Suppressor macrophage (primary cell): ENCODE data around the gene VAT1L.
A peak's percentile ranks its signal among the peaks of the same experiment; 100 is the strongest.

Source experiments
- DNase-seq, 4 experiments: peaks; one replicate each; pipeline ENCODE4 v3.0.0-alpha.2; 2020 to 2022
- total RNA-seq, 17 experiments: gene quantifications; one replicate each; lab custom pipeline; 2026; ENCODE audit warnings: mixed read lengths in 6 of 17, inconsistent platforms in 3 of 17; lab: John Stamatoyannopoulos, UW

Gene VAT1L
- 0 to 2.6 (median 0.53) reads per million in 17 experiments for total RNA-seq

- DNase-seq = peak; percentile 9 to 36 (median 18)
Observed at GRCh38 chr16:77788181-77789084, at the start of gene VAT1L. Gene VAT1L (plus strand): TSS chr16:77788564. CDS start chr16:77788683, 119 bp downstream.

- DNase-seq = no peak
Observed at GRCh38 chr16:77738706-77739558, 49.4 kb upstream of the VAT1L start.

GRCh38 chr16:77739559-77739892 is 48.8 kb upstream of the VAT1L start:
- no peak for DNase-seq

GRCh38 chr16:77744141-77744540 is 44.2 kb upstream of the VAT1L start:
- no peak for DNase-seq

- DNase-seq = no peak
Observed at GRCh38 chr16:77745972-77746371, 42.4 kb upstream of the VAT1L start.

- no peak for DNase-seq
Observed at GRCh38 chr16:77748421-77749005, 39.9 kb upstream of the VAT1L start.

GRCh38 chr16:77749415-77749814 is 38.9 kb upstream of the VAT1L start:
- no peak for DNase-seq

GRCh38 chr16:77758046-77758445 is 30.3 kb upstream of the VAT1L start:
- no peak for DNase-seq

GRCh38 chr16:77758508-77758907 is 29.9 kb upstream of the VAT1L start:
- DNase-seq = no peak

- DNase-seq = no peak
Observed at GRCh38 chr16:77759201-77759600, 29.2 kb upstream of the VAT1L start.

- no peak for DNase-seq
Observed at GRCh38 chr16:77759821-77760220, 28.5 kb upstream of the VAT1L start.

GRCh38 chr16:77760800-77761199 is 27.6 kb upstream of the VAT1L start:
- DNase-seq = no peak

GRCh38 chr16:77761204-77761603 is 27.2 kb upstream of the VAT1L start:
- no peak for DNase-seq

- no peak for DNase-seq
Observed at GRCh38 chr16:77762262-77762661, 26.1 kb upstream of the VAT1L start.

- DNase-seq = no peak
Observed at GRCh38 chr16:77763994-77764393, 24.4 kb upstream of the VAT1L start.

- DNase-seq = no peak
Observed at GRCh38 chr16:77767211-77767610, 21.2 kb upstream of the VAT1L start.

- DNase-seq = no peak
Observed at GRCh38 chr16:77767826-77768225, 20.5 kb upstream of the VAT1L start.

- DNase-seq = no peak
Observed at GRCh38 chr16:77775911-77776909, 12.2 kb upstream of the VAT1L start.

GRCh38 chr16:77777745-77778144 is 10.6 kb upstream of the VAT1L start:
- DNase-seq = no peak

GRCh38 chr16:77780378-77780837 is 8.0 kb upstream of the VAT1L start:
- DNase-seq = no peak

- DNase-seq = no peak
Observed at GRCh38 chr16:77781091-77781490, 7.3 kb upstream of the VAT1L start.

- DNase-seq = peak in 3 of 4 experiments; percentile 11 to 28 (median 15)
Observed at GRCh38 chr16:77782694-77783093, 5.7 kb upstream of the VAT1L start.
